GM21447 (cell line): ENCODE data around the gene PCSK4.
"Not testable (repeated sequence)": the region's sequence is repeated elsewhere in the genome, so short reads cannot be mapped to it uniquely, and the experiment has no call there.

ENCODE experiments used
- ATAC-seq: cut with Tn5 transposase; IDR thresholded peaks from one replicate; pipeline ENCODE4 v1.9.1; 2021; ENCODE audit not compliant: unreplicated experiment

The PCSK4 gene

DNA sequence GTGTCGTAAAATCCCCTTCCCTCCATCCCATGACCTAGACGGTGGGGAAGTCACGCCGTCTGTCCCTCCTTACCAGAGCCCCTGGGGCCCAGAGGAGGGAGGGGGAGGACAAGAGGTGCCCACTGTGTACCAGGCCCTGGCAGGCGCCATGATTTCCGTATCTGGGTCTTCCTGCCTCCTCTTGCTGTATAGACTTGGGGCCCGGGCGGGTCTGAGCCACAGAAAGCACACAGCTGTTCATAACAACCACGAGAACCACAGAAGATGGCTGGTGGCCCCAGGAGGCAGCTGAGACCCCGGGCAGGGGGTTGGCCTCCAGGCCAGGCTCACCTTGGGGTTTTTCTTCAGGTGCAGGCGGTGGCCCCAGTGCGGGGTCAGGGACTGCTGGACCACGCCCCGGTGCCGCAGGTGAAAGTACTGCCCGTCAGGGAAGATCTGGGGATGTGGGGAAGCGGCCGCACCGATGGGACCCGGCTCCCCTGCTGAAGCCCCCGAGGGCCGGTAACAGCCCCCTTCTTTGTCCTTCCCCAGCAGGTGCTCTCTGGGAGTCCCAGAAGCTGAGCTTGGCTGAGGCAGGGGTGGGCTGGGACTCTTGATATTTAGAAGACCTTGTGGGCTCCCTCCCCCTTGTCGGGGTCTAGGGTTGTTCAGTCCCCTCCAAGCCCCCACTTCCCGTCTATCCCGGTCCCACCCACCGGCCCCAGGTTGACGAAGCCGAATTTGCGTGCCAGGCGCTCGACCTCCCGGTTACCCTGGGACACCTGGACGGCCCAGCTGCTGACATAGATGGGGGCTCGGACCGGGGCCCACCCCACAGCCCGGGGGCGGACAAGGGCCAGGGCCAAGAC is 463 bp downstream of the PCSK4 start:
- ATAC-seq: no peak

DNA sequence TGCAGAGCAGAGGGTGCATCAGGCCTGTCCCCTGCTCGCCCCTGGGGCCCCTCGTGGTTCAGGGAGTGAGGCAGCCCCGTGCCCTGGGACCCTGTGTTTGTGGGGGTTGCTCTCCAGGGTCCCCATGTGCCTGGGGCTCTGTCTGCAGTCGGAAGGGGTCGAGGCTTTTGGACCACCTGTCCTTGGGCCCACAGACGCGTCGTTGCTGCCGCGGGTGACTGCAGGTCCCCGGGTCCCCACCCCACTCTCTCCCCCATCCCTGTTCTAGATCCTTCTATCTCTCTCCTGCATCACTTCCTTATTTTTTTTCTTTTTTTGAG is 1.9 kb downstream of the PCSK4 start:
- ATAC-seq: no peak

DNA sequence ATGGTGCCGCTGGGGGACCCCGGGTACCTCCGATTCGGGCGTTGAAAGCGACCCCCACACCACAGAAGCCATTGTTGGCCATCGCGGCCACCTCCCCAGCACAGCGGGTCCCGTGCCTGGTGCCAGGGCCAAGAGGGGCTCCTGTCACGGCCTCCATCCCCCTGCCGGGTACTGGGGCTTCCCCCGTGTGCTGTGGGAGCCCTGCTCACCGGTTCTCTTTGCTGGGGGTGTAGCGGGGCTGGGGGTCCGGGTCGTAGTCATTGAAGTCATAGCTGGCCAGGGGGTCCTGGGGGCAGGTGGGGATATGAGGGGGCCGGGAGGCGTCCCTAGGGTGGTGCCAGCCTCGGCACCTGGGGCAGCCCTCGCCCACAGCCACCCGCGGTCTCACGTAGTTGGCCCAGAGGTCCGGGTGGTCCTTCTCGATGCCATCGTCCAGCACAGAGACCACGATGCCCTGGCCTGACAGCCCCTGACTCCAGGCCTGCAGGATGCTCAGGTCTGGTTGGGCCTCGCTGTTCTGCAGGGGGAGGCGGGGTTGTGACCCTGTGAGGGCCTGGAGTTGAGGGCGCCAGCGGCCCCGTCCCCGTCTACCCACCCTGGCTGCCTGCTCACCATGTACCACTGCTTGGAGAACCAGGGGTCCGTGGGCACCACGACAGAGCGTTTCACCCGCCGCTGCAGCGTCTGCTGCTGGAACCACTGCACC is 2.4 kb downstream of the PCSK4 start:
- ATAC-seq: no peak

DNA sequence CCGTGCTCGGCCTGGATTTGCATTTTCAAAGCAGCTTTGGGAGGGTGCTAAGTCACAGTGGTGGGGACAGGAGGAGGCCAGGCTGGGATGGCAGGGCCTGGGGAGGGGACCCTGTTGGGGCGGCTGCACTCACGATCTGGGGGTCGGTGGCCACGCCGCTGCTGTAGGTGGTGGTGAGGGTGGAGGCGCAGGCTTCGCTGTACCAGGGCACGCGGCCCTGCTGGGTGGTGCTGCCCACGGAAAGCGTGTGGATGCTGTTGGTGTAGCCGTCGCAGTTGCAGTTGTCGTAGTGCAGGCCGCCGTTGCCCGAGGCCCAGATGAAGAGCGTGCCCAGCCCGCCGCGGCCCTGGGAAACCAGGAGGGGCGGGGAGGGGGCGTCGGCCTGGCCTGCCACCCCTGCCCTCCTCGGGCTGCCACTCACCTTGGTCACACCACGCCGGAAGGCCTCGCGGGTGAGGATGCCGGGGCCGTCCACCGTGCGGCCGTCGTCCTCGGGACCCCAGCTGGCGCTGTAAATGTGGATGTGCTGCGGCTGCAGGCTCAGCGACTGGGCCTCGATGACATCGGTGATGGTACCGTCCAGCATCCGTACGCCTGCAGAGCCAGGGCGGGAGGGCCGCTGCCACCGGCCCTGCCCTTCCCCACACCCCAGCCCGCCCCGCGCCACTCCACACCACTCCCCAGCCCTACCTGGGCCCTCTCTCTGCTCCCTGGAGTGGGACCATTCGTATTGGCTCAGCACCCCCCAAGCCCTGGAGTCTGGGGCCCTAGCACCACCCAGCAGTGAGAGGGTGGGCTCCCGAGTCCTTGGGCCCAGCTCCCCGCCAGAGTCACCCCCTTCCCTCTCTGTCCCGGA is 3.2 kb downstream of the PCSK4 start:
- no peak for ATAC-seq

DNA sequence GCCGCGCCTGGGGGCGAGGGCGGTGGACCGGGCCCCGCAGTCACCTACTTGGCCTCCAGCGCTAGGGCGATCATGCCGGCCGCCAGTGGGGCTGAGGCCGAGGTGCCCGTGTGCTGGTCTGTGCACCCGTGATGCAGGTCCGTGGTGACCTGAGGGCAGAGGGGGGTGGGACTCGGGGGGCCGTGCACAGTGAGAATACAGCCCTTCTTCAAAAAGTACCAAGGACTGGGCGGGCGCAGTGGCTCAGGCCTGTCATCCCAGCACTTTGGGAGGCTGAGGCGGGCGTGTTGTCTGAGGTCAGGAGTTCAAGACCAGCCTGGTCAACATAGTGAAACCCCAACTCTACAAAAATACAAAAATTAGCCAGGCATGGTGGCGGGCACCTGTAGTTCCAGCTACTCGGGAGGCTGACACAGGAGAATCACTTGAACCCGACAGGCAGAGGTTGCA is 6.1 kb downstream of the PCSK4 start:
- no peak for ATAC-seq

DNA sequence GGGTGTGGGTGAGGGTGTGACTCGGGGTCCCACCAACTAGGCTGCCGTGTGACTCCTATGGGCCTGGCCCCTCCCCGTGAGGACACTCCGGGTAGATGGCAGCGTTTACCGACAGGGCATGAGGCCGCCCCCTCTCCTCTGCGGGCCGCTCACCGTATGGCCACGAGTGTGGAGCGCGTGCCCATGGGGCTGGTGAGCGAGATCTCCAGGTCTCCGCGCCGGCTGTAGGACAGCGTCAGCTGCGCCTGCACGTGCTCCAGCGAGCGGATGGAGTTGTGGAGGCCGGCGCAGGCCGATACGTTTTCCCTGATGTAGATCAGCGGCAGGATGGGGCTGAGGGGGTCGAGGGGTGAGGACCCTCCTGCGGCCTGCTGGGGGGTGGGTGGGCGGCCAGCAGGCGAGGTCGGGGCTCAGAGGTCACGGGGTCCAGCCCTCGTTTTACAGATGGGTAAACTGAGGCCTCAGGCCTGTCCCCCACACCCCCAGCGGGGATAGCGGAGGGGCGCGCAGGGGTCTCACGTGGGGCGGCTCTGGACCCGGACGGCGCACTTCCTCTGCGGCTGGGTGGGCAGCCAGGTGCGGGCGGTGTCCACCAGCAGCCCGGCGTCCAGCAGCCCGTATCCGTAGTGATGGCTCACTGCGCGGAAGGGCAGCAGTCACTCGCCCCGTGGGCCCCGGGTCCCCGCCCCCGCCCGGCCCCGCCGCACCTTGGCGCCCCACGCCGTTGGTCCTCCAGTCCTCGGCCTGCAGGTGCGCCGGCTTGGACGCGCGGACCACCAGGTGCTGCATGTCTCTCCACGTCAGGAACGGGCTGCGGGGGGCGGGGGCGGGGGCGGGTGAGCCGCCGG is 6.8 kb downstream of the PCSK4 start:
- no peak for ATAC-seq

DNA sequence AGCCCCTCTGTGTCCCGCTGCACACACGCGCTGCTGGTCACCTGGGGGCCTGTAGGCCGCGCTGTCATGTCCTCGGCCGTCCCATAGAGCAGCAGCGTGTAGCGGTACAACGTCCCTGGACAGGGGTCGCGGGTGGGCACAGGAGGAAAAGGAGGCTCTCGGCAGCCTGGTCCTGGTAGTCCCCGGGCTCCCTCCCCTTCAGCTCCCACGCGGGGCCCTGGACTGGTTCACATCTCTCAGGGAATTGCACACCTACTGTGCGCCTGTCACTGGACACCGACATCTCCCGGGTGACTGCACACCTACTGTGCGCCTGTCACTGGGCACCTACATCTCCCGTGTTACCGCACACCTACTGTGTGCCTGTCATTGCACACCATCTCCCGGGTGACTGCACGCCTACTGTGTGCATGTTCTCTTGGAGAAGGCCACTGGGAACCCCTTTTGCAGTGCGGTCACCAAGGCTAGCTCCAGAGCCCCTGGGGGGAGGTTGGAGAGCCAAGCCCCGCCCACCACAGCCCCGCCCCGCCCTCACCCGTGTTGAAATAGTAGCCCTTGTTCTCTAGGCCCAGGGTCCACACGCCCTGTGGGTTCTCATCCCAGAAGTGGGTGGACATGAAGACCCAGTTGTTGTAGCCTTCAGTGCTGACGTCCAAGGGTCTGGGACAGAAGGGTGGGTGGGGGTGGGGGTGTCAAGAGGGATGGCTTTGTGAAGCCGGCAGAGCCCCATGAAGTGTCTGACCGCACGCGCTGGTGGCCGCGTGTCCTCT is 7.6 kb downstream of the PCSK4 start:
- ATAC-seq: no peak

DNA sequence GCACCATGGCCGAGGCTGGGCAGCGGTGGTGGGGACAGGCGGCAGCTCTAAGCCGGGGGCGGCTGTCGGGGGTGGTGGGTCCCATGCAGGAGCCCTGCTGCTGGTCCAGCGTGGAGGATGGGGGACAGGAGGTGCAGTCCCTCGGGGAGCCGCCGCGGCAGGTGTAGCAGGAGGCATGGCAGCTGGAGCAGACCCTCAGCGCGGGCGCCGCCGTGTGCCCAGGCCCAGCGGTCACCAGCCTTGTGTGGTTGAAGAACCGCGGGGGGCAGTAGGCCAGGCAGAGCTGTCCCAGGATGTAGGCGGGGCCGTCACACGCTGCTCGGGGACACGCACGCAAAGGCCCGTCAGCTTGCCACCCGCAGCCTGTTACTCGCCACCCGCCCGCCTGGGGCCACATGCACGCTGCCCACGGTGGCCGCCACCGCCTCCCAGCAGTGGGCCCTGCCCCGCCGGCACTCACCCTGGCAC is 8.2 kb downstream of the PCSK4 start:
- ATAC-seq: no peak

DNA sequence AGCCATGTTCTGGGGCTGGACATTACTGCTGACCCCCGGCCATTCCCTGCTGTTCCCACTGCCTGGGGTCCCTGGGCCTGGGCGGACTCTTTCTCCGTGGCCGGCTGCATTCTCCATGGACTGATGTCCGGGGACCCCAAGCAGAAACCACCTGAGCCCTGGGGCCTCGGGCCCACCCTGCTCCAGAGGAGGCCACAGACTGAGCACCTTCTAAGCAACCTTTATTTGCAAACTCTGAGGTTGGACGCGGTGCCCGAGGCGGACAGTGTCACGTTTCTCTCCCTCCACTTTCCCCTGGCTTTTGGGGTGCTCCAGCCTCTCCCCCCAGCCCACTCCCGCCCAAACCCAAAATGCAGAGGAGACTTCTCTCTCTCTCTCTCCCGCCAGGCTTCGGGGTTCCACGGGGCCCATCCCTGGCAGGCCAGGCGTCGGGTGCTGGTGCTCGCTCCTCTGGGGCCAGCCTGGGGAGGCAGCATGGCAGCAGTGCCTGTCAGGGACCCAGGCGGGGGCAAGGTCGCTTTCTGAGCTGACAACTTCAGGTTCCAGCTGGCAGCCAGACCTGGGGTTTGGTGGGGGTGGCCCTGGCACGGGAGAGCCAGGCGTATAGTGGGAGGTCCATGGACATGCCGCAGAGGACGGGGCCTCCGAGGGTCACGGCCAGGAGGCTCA is 8.8 kb downstream of the PCSK4 start:
- ATAC-seq: no peak

DNA sequence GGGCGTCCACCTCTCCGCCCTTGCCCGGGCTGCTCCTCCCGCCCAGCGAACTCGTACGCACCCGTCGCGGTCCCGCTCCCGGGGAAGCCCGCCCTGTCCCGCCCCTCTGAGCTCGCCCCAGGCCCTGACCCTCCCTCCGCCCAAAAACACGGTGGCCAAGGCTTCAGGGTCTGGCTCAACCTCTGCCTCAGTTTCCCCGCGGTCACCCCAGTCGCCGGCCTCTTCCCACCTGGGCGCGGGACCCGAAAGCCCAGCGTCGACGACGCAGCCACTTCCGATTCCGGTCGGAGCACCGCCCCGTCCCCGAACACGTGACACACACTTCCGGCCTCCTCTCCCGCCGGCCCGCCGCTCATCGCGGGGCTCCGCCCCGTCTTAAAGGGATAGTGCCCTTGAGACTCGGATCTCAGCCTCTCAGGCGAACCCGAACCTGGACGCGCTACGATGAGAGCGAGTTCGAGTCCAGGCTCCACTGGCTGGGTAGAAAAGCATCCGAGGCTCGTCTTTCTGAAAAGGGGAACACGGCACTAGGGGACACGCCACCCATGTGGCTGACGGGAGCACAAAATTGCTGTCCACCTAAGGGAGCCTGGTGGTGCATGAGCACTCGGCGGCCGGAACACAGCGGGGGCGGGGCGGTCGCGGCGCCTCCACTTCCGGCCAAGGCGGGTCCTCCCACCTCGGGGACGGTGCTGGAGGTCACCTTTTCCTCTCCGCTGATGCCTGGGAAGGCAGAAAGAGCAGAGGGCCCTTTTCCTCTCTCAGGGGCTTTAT is 11.0 kb downstream of the PCSK4 start, which contains the start of gene C19orf25:
Gene C19orf25 (minus strand): TSS at position 282 of the 774 bp plus-strand sequence. CDS start 312 bp downstream, outside the sequence.
- ATAC-seq: peak; percentile 86

DNA sequence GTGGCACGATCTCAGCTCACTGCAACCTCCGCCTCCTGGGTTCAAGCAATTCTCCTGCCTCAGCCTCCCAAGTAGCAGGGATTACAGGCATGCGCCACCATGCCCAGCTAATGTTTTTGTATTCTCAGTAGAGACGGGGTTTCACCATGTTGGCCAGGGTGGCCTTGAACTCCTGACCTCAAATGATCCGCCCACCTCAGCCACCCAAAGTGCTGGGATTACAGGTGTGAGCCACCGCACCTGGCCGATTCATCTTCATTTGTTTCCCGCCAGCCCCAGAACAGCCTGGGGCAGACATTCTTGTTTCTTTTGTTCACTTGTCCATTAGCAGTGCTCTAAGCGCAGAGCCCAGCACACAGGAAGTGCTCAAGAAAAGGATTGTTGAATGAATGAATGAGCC is 13.1 kb downstream of the PCSK4 start:
- ATAC-seq: not testable (repeated sequence)

DNA sequence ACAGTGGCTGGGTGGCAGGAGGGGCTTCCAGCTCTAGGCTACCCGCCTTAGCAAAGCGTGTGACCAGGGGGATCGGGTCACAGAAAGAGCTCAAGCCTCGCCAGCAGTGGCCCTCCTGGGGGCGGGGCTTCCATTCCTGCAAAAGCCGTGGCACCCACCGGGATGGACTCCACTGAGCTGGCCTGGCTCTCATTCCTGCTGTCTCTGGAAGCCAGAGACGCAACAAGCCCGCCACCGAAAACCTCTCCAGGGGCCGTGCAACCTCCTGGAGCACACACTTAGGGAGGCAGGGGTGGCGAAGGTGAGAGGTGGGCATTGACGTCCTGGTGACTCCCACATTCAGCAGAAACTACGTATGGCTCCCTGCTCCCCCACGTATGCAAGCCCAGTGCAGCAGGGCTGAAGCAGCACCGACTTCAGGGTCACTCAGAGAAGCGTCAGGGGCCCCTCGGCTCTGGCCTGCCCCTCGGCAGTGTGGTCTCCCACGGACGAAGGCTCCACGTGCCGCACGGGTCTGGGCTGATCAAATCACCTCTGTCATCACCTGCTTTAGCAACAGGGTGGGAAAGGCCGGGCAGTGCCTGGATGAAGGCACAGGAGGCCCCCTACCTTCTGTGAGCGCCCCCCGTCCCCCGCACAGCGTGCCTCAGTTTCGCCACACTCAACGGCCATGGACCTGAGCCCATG is 14.3 kb downstream of the PCSK4 start:
- no peak for ATAC-seq

DNA sequence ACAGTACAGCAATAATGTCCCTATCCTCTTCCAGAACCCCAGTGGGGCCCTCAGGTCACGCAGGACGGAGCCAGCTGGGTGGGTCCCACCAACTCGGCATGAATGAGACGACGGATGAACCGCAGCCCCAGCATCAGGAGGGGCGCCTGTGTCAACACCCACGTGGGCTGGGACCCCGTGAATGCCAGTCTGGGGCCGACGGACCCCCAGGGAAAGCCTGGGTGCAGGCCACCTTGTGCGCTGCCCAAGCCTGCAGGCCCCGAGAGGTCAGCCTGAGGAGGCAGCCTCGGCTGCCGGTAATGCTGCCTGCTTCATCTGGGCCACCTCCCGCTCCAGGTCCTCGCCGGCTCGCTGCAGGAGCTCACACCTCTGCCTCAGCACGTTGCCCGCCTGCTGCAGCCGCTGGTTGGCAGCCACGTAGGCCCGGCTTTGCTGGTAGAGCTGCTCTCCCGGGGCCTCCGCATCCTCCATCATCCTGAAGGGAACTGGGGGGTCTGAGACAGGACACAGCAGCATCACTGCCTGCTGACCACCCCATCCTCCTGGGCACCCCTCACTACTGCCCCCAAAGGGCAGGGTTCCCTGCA is 15.3 kb downstream of the PCSK4 start:
- ATAC-seq: no peak

DNA sequence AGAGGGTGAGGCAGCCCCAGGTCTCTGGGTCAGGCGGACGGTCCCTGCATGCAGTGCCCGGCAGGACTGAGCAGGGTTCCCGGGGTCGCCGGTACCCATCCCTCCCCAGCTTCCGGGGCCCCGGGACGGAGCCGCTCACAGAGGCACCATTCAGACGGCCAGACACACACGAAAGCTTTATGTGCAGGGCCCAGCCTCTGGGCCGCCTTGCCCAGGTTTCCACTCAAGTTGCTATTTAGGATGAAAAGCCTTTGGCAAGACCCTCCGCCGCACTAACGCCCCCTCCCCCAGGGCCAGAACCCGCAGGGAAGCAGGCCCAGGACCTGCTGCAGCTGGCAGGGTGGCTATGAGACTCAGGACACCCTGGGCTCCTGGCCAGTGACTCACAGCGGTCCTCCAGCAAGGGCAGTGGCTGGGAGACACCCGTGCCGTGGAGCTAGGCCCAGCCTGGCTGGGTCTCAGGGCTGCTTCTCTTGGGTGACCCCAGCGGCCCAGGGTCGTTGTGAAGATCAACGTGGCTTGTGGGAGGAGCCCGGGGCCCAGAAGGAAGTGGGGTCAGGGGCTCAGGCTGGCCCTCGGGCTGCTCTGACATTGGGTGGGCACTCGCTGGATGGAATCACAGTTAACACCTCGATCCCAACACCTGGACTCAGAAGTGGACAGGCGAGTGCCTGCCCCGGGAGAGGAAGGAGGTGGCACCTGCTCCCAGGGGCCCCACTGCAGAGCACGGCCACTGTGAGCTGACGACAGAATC is 16.0 kb downstream of the PCSK4 start:
- ATAC-seq: no peak

DNA sequence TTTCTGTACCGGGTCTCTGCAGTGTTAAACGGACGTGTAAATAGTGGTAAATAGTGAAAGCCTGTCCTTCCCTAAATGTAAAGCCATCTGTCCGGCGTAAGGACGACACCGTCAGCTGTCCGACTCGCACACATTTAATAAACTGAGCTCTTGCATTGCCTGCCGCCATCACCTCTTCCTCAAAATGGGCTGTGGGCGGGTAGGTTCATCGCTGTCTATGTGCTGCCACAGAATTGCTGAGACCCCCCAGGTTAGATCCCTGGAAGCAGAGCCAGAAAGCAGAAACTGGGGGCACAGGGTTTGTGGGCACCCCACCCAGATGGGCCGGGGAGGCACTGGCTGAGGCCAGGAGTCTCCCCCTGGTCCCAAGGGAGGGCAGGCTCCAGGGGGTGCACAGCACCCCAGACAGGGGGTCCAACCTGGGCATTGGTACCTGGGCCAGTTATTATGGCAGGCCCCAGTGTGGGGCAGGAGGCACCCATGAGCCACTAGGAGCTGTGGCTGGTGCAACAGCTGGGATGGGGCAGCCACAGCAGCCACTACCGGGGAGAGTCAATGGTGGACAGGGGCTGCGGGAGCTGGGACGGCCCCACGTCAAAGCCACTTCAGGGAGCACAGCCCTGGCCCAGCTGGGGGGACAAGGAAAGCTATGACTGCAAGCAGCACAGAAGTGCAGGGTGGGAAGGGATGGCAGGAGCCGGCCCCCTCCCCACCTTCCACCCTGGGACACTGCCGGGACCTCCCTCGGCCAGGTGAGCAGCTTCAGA is 16.9 kb downstream of the PCSK4 start:
- no peak for ATAC-seq
